ENCODE measurements around the gene TPPP. TPM values are rescaled to one million over a fixed set of nuclear protein-coding genes. Genes with fewer than 3 reads are reported as not detected.
"Not testable (repeated sequence)": the region's sequence is repeated elsewhere in the genome, so short reads cannot be mapped to it uniquely, and the experiment has no call there.

TPPP gene
- total RNA-seq, result under 1 TPM; 0.18 to 0.20 TPM

DNA sequence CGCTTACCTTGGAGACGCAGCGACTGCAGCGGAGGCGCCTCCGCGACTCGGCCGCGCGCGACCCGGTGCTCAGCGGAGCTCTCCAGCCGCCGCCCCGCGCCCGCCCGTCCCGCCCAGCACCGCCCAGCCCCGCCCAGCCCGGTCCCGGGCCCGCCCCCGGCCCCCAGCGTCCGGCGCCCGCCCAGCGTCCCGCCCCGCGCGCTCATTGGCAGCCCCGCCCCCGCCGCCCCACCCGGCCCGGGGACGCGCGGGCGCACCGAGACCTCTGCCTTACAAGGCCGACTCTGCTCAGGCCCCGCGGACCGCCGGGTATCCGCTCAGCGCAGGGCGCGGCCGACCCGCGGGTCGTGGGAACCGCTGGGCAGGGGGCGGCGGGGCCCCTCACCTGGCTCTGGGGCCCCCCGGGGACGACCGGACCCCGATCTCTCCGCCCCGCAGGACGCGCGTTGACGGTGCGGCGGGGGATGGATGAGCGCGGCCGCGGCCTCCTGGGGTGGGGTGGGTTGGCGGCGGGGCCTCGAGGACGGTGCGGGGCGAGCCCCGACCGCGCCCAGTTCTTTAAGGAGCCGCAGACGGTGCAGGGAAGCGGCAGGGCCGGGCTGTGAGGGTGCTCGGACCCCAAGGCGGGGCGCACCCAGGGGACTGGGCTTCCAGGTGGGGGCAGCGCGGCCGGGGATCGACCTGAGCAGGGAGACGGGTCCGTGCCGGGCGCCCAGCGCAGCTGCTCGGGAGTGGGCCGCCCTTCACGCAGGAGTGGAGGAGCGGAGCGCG, at the start of gene TPPP:
TPPP (minus strand) TSS at position 82 of the 771 bp plus-strand sequence. CDS start 15,292 bp downstream, outside the sequence.
- H3K27me3 Mint-ChIP-seq; H3K4me3 Mint-ChIP-seq; H3K36me3 Mint-ChIP-seq (ENCODE audit: low read depth); CTCF ChIA-PET; H3K4me1 Mint-ChIP-seq (ENCODE audit: low read depth); POLR2A ChIA-PET; H3K27ac Mint-ChIP-seq; intact Hi-C loops (cut with micrococcal nuclease); H3K9me3 Mint-ChIP-seq: not testable (repeated sequence)
- DNase-seq (peak; percentile 80), ATAC-seq (peak; percentile 93)

DNA sequence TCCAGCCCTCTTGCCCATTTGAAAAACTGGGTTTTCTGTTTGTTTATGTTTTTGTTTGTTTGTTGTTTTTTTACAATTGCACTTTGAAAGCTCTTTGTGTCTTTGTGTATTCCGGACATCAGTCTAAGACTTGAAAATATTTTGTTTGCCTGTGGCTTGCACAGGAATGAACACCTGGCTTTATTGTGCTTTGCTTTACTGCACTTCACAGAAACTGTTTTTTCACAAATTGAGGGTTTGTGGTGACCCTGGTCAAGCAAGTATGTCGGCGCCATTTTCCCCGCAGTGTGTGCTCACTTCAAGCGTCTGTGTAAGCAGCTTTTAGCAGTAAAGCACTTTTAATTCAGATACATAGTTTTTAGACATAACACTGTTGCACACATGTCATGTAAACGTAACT, 49.1 kb upstream of the TPPP start:
- H3K36me3 Mint-ChIP-seq (ENCODE audit: low read depth); DNase-seq; POLR2A ChIA-PET; ATAC-seq; intact Hi-C loops (cut with micrococcal nuclease); H3K9me3 Mint-ChIP-seq; CTCF ChIA-PET; H3K27ac Mint-ChIP-seq; H3K27me3 Mint-ChIP-seq; H3K4me3 Mint-ChIP-seq; H3K4me1 Mint-ChIP-seq (ENCODE audit: low read depth): not testable (repeated sequence)

GRCh38 chr5:734145-734544, 41.0 kb upstream of the TPPP start:
- POLR2A ChIA-PET; H3K4me1 Mint-ChIP-seq (ENCODE audit: low read depth); H3K27me3 Mint-ChIP-seq; H3K9me3 Mint-ChIP-seq; CTCF ChIA-PET; DNase-seq; intact Hi-C loops (cut with micrococcal nuclease); H3K4me3 Mint-ChIP-seq; H3K27ac Mint-ChIP-seq; ATAC-seq; H3K36me3 Mint-ChIP-seq (ENCODE audit: low read depth): not testable (repeated sequence)

GRCh38 chr5:732754-733454, 39.8 kb upstream of the TPPP start:
- DNase-seq; H3K4me1 Mint-ChIP-seq (ENCODE audit: low read depth); H3K27ac Mint-ChIP-seq; intact Hi-C loops (cut with micrococcal nuclease); H3K4me3 Mint-ChIP-seq; CTCF ChIA-PET; H3K9me3 Mint-ChIP-seq; POLR2A ChIA-PET; H3K27me3 Mint-ChIP-seq; ATAC-seq; H3K36me3 Mint-ChIP-seq (ENCODE audit: low read depth): not testable (repeated sequence)

DNA sequence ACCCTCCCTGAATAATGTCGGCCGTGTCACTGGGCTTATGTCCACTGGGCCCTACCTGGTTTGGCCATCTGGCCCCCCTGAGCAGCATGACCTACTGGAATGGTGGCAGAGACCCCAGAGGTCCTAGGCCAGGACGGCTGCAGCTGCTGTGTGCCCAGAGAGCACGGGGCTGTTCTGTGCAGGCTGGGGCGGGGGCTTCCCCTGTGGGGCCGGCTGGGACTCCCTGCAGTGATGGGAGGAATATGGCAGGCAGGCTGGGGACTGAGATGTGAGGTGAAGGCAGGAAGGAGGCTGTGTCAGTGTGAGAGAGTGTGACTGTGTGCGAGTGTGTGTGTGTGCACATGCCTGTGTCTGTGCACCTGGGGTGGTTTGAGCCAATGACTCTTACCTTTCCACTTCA, 36.1 kb upstream of the TPPP start:
- H3K27ac Mint-ChIP-seq; H3K4me1 Mint-ChIP-seq (ENCODE audit: low read depth); H3K9me3 Mint-ChIP-seq; H3K27me3 Mint-ChIP-seq; CTCF ChIA-PET; DNase-seq; intact Hi-C loops (cut with micrococcal nuclease); H3K36me3 Mint-ChIP-seq (ENCODE audit: low read depth); H3K4me3 Mint-ChIP-seq; ATAC-seq; POLR2A ChIA-PET: not testable (repeated sequence)

GRCh38 chr5:727087-727486, 33.9 kb upstream of the TPPP start:
- ATAC-seq; POLR2A ChIA-PET; H3K27me3 Mint-ChIP-seq; H3K9me3 Mint-ChIP-seq; H3K4me3 Mint-ChIP-seq; H3K27ac Mint-ChIP-seq; DNase-seq; H3K4me1 Mint-ChIP-seq (ENCODE audit: low read depth); CTCF ChIA-PET; H3K36me3 Mint-ChIP-seq (ENCODE audit: low read depth); intact Hi-C loops (cut with micrococcal nuclease): not testable (repeated sequence)

DNA sequence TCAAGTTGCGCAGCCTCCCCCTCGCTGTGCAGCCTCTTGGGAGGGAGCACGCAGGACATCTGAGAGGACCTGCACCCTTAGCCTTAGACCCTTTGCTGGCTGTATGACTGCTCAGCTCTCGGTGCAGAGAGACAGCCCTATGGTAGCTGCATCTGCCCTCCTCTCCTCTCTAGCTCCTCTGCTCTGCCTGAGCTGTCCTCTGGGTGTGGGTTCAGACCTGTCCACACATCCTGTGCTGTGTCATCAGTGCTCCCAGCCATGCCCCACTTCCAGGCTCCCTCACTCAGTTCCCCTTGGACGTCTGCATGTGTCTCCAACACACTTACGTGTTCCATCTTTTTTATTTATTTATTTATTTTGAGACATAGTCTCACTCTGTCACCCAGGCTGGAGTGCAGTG, 30.7 kb upstream of the TPPP start:
- DNase-seq; CTCF ChIA-PET; POLR2A ChIA-PET; H3K27me3 Mint-ChIP-seq; H3K4me1 Mint-ChIP-seq (ENCODE audit: low read depth); H3K27ac Mint-ChIP-seq; ATAC-seq; intact Hi-C loops (cut with micrococcal nuclease); H3K36me3 Mint-ChIP-seq (ENCODE audit: low read depth); H3K9me3 Mint-ChIP-seq; H3K4me3 Mint-ChIP-seq: not testable (repeated sequence)

DNA sequence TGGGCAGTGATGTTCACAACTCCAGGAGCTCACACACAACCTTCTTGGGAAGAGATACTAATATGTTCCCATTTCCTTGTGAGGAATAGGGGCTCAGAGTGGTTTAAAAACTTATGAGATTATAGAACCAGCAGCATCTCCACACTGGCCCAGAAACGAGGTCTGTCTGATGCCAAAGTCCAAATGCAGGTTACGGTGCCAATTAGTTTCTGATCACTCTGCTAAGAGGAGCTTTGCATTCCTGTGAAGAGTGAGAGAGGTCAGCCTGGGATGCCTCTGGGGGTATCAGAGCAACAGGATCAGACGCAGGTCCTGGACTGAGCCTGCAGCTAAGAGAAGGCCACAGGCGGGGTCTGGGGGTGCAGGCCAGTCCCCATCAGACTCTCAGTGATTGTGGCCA, 30.2 kb upstream of the TPPP start:
- H3K36me3 Mint-ChIP-seq (ENCODE audit: low read depth); POLR2A ChIA-PET; H3K4me3 Mint-ChIP-seq; H3K9me3 Mint-ChIP-seq; H3K4me1 Mint-ChIP-seq (ENCODE audit: low read depth); H3K27ac Mint-ChIP-seq; ATAC-seq; DNase-seq; intact Hi-C loops (cut with micrococcal nuclease); H3K27me3 Mint-ChIP-seq; CTCF ChIA-PET: not testable (repeated sequence)

GRCh38 chr5:719379-719778, 26.2 kb upstream of the TPPP start:
- DNase-seq; intact Hi-C loops (cut with micrococcal nuclease); H3K4me1 Mint-ChIP-seq (ENCODE audit: low read depth); POLR2A ChIA-PET; H3K4me3 Mint-ChIP-seq; ATAC-seq; H3K27ac Mint-ChIP-seq; H3K36me3 Mint-ChIP-seq (ENCODE audit: low read depth); CTCF ChIA-PET: not testable (repeated sequence)
- H3K9me3 Mint-ChIP-seq, result peaks cover 12% of the 10 kb centered on the region
- peaks cover 11% of the 10 kb centered on the region for H3K27me3 Mint-ChIP-seq
